Endothelial cell of umbilical vein (primary cell): ENCODE results near the gene GFPT2. TPM values are rescaled to one million over a fixed set of nuclear protein-coding genes. Genes with fewer than 3 reads are reported as not detected.

Source experiments
- BruUV-seq: library from RNA; stranded (reverse); fragments of 400-500 nt; replicated peaks from 2 replicates; lab custom pipeline; 2021; lab: Mats Ljungman, UMichigan
- CTCF ChIA-PET: fragments of 300-600, 350-600 bp; sonication (Branson Sonifier 250); formaldehyde crosslinking; loops from one replicate; lab custom pipeline; 2021; ENCODE audit warnings: antibody characterized with exemption, inconsistent platforms; lab: Charles Lee
- POLR2A ChIA-PET: fragments of 300-600, 350-600 bp; sonication (Branson Sonifier 250); formaldehyde crosslinking; loops from one replicate; lab custom pipeline; 2021; ENCODE audit warnings: antibody characterized with exemption, inconsistent platforms; lab: Charles Lee
- DNase-seq: peaks from one replicate; pipeline ENCODE4 v3.0.0-alpha.2; 2011; ENCODE audit warnings: low read depth, low spot score
- FAIRE-seq: peaks from 2 replicates; lab custom pipeline; 2011; peaks lifted over from hg19 to GRCh38; lab: Jason Lieb, UNC
- H2AFZ ChIP-seq: 2 replicates; pipeline ENCODE4 v1.6.0; 2012; ENCODE audit warnings: low read depth, low read length, control low read depth, inconsistent platforms
- H3K27ac ChIP-seq: 2 replicates; pipeline ENCODE4 v1.5.1; 2011; ENCODE audit warnings: low read depth, mild to moderate bottlenecking, control low read depth, low read length, moderate library complexity; ENCODE audit not compliant: insufficient read depth
- H3K27me3 ChIP-seq, 2 experiments: 2 replicates each; pipeline versions ENCODE4 v1.6.0 to v1.6.1; 2011; ENCODE audit warnings: low read length in 2 of 2, mixed read lengths in 1 of 2; ENCODE audit not compliant: control insufficient read depth in 2 of 2, insufficient read depth in 2 of 2
- H3K36me3 ChIP-seq, 2 experiments: 2 replicates in 1 of 2; 3 replicates in 1 of 2; pipeline ENCODE4 v1.5.1; 2011; ENCODE audit warnings: low read length in 2 of 2, mild to moderate bottlenecking in 1 of 2, moderate library complexity in 1 of 2; ENCODE audit not compliant: control insufficient read depth in 2 of 2, insufficient read depth in 2 of 2; ENCODE audit errors: extremely low read depth in 1 of 2
- H3K4me1 ChIP-seq: 3 replicates; pipeline ENCODE4 v1.5.1; 2011; ENCODE audit warnings: mild to moderate bottlenecking, low read length; ENCODE audit not compliant: control insufficient read depth, insufficient read depth; ENCODE audit errors: extremely low read depth
- H3K4me2 ChIP-seq: 2 replicates; pipeline ENCODE4 v1.6.1; 2011; ENCODE audit warnings: low read length, control low read depth, mixed read lengths; ENCODE audit not compliant: insufficient read depth
- H3K4me3 ChIP-seq, 3 experiments: fragments of 200-600 bp in 1 of 3; sonication (generic), shearing (Covaris generic) in 1 of 3; replicated peaks in 1 of 3; 2 replicates each; pipeline ENCODE4 v1.5.1; 2011 to 2016; ENCODE audit warnings: control low read depth in 3 of 3, low read length in 3 of 3, mild to moderate bottlenecking in 2 of 3, inconsistent platforms in 1 of 3, low read depth in 1 of 3, moderate library complexity in 1 of 3; ENCODE audit not compliant: insufficient read depth in 1 of 3
- H3K79me2 ChIP-seq: 2 replicates; pipeline ENCODE4 v1.6.0; 2012; ENCODE audit warnings: low read length, inconsistent platforms; ENCODE audit not compliant: control insufficient read depth, insufficient read depth
- H3K9ac ChIP-seq: replicated peaks from 2 replicates; pipeline ENCODE3; 2011; ENCODE audit warnings: low read length, control low read depth; ENCODE audit not compliant: insufficient read depth; ENCODE audit errors: extremely low read depth
- H3K9me1 ChIP-seq: replicated peaks from 3 replicates; pipeline ENCODE4 v1.6.0; 2011; ENCODE audit warnings: mild to moderate bottlenecking, low read length; ENCODE audit not compliant: control insufficient read depth, insufficient read depth; ENCODE audit errors: extremely low read depth
- H3K9me3 ChIP-seq: replicated peaks from 2 replicates; pipeline ENCODE4 v1.5.1; 2012; ENCODE audit warnings: low read length, inconsistent platforms; ENCODE audit not compliant: control insufficient read depth, insufficient read depth
- H4K20me1 ChIP-seq: replicated peaks from 2 replicates; pipeline ENCODE3; 2011; ENCODE audit warnings: mild to moderate bottlenecking, low read length; ENCODE audit not compliant: control insufficient read depth, insufficient read depth; ENCODE audit errors: extremely low read depth
- EZH2 ChIP-seq: IDR thresholded peaks from 2 replicates; pipeline ENCODE4 v1.6.1; 2012; ENCODE audit warnings: borderline replicate concordance, low read depth, mild to moderate bottlenecking, moderate library complexity, low read length, inconsistent platforms; ENCODE audit not compliant: severe bottlenecking
- FOS ChIP-seq: IDR thresholded peaks from 2 replicates; pipeline ENCODE4 v1.6.1; 2011; ENCODE audit warnings: mild to moderate bottlenecking, low read length, moderate library complexity, borderline replicate concordance; ENCODE audit not compliant: insufficient read depth
- GATA2 ChIP-seq: IDR thresholded peaks from 2 replicates; pipeline ENCODE4 v1.7.0; 2011; ENCODE audit warnings: low read depth, mild to moderate bottlenecking, moderate library complexity, mixed read lengths, low read length; ENCODE audit not compliant: insufficient read length, insufficient read depth
- JUN ChIP-seq: IDR thresholded peaks from 2 replicates; pipeline ENCODE4 v1.6.1; 2011; ENCODE audit warnings: borderline replicate concordance, low read depth; ENCODE audit not compliant: insufficient read length, insufficient read depth
- MAX ChIP-seq: IDR thresholded peaks from 2 replicates; pipeline ENCODE4 v1.6.1; 2011; ENCODE audit not compliant: insufficient read depth, insufficient read length
- MYC ChIP-seq: IDR thresholded peaks from one replicate; pipeline ENCODE4 v1.6.1; 2011; ENCODE audit warnings: mild to moderate bottlenecking, low read depth, low read length
- POLR2AphosphoS5 ChIP-seq: IDR thresholded peaks from 2 replicates; pipeline ENCODE4 v1.6.1; 2012; ENCODE audit warnings: low read depth, mild to moderate bottlenecking, control low read depth, low read length, moderate library complexity; ENCODE audit not compliant: insufficient read depth
- dilution Hi-C: fragments of 300-500 bp; cut with MboI; formaldehyde crosslinking; loops from one replicate; pipeline ENCODE4 v1.15.0; 2019; ENCODE audit warnings: low sequenced_read_pairs; ENCODE audit not compliant: extremely low pct_ligation_motif_present
- intact Hi-C: fragments of 100-400 bp; cut with micrococcal nuclease; formaldehyde crosslinking; loops from one replicate; pipeline ENCODE4 v1.10.0; 2022
- polyA plus RNA-seq, 4 experiments: library from polyadenylated mRNA; depleted of rRNA in 3 of 4; stranded (reverse) in 3 of 4; unstranded in 1 of 4; fragments of >200 nt; gene quantifications; 2 replicates each; pipeline versions ENCODE4 v1.2.1 to v1.2.3, GENCODE V29; 2011 to 2012; ENCODE audit warnings: missing spikeins in 1 of 4
- total RNA-seq: library from RNA; stranded (reverse); gene quantifications from 2 replicates; pipeline ENCODE4 v1.2.3, GENCODE V29; 2021
- TF ChIP-seq, protein P1 (sequence below), 2 donors: IDR thresholded peaks; 1 replicate in 1 of 2; 2 replicates in 1 of 2; pipeline ENCODE4 v1.5.1; 2011; ENCODE audit warnings: low read length in 2 of 2, mild to moderate bottlenecking in 2 of 2, moderate library complexity in 2 of 2, control low read depth in 1 of 2, inconsistent platforms in 1 of 2, low read depth in 1 of 2; ENCODE audit not compliant: insufficient read depth in 1 of 2; ENCODE audit errors: extremely low read depth in 1 of 2

Gene GFPT2
- total and polyA plus RNA-seq, 2 donors (not counting 3 experiments of a cell fraction or from before 2014, with no cell fraction given), result 4.3 to 4.5 TPM

DNA sequence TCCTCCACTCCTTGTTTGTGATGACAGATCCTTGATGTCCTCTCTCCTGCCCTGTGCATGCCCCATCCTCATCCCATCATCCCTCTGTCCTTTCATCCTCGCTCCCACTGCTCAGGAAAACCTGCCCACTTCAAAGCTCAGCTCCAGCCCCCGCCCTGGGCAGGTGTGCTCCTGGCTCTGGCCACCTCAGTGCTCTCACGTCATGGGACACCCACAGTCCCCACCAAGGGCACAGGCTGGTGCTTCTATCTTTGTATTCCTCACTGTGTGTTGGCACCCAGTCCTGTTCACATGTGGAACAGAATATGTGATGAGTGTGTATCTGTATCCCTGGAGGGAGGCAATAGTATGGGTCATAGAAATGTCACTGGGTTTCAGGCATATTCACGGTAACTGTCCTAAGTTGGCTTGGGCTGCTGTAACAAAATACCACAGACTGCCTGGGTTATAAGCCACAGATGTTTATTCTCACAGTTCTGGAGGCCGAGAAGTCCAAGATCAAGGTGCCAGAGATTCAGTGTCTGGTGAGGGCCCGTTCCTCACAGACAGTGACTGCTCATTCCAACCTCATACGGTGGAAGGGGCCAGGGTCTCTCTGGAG, 13.5 kb downstream of the GFPT2 start:
- ChIA-PET CTCF (interaction anchor here (6.0 kb wide), 1 partner anchor 11 kb away, joined by 37 read pairs; no protein-coding TSS in a partner anchor), POLR2A (no interaction called here)
- Histone ChIP-seq H3K27me3 (peaks cover 0 to 2% of the 10 kb centered on the region in 2 experiments), H3K36me3 (no peaks in the 10 kb centered on the region), H3K9me3 (no peaks in the 10 kb centered on the region), H2AFZ (no peak overlapping the region), H3K4me2 (no peak overlapping the region), H3K9me1 (no peaks in the 10 kb centered on the region), H3K27ac (no peak overlapping the region), H3K79me2 (no peaks in the 10 kb centered on the region), H4K20me1 (no peaks in the 10 kb centered on the region), H3K4me1 (no peaks in the 10 kb centered on the region), H3K9ac (no peak overlapping the region), H3K4me3 (no peak overlapping the region)
- intact Hi-C loops, result no loop called here
- no peak for FAIRE-seq
- dilution Hi-C loops, result no loop called here
- TF ChIP-seq, protein P1, sequence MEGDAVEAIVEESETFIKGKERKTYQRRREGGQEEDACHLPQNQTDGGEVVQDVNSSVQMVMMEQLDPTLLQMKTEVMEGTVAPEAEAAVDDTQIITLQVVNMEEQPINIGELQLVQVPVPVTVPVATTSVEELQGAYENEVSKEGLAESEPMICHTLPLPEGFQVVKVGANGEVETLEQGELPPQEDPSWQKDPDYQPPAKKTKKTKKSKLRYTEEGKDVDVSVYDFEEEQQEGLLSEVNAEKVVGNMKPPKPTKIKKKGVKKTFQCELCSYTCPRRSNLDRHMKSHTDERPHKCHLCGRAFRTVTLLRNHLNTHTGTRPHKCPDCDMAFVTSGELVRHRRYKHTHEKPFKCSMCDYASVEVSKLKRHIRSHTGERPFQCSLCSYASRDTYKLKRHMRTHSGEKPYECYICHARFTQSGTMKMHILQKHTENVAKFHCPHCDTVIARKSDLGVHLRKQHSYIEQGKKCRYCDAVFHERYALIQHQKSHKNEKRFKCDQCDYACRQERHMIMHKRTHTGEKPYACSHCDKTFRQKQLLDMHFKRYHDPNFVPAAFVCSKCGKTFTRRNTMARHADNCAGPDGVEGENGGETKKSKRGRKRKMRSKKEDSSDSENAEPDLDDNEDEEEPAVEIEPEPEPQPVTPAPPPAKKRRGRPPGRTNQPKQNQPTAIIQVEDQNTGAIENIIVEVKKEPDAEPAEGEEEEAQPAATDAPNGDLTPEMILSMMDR (IDR thresholded peaks at IDR 0.05; ENCODE audit: extremely low read depth in 1 of 2, insufficient read depth in 1 of 2, low read depth in 1 of 2, low read length in 2 of 2), result no peak
- TF ChIP-seq MAX (no peak), JUN (no peak), POLR2AphosphoS5 (no peak), GATA2 (no peak), EZH2 (no peak), FOS (no peak), MYC (no peak)
- DNase-seq, result no peak
- BruUV-seq, result no TSS peak
